OCI-LY7 (cell line): ENCODE measurements around the gene ARHGEF1.

Experiments used
- CTCF ChIP-seq: fragments of 200-600 bp; sonication (generic); conservative IDR thresholded peaks from 2 replicates; pipeline ENCODE4 v1.5.1; 2014; ENCODE audit warnings: mild to moderate bottlenecking, antibody characterized with exemption, low read length, moderate library complexity, mixed read lengths
- EZH2phosphoT487 ChIP-seq: fragments of 200-600 bp; sonication (generic); IDR thresholded peaks from 2 replicates; pipeline ENCODE4 v1.6.1; 2018; ENCODE audit warnings: low read depth, borderline replicate concordance, mild to moderate bottlenecking, mixed run types, antibody characterized with exemption, low read length, moderate library complexity, mixed read lengths

GRCh38 chr19:41894350-41894749 is 11.4 kb downstream of the ARHGEF1 start:
- TF ChIP-seq CTCF (no peak), EZH2phosphoT487 (no peak)
